ENCODE measurements around the gene SDF2. TPM values are rescaled to one million over a fixed set of nuclear protein-coding genes. Genes with fewer than 3 reads are reported as not detected.

SDF2 gene
- total and polyA plus RNA-seq, 12 donors: 16.8 to 54.7 (median 29.9) TPM

GRCh38 chr17:28684963-28685362 is 23.3 kb upstream of the SDF2 start:
- 24 to 27% methylated on average over 3 of the region's 3 CpGs for WGBS, 2 donors
- peaks cover 0 to 4% (median 0%) of the 10 kb centered on the region in 9 donors for H3K4me1 ChIP-seq
- no peaks in the 10 kb centered on the region for H3K9me3 ChIP-seq
- no peaks in the 10 kb centered on the region for H3K27me3 ChIP-seq
- DNase-seq (no peak), ATAC-seq (peak in 3 of 8 donors; percentile 38 to 44 (median 43))
- H3K4me3 ChIP-seq: no peak overlapping the region
- intact Hi-C loops (cut with DNase I): no loop called here
- H3K36me3 ChIP-seq: peaks cover 28 to 100% (median 97%) of the 10 kb centered on the region in 9 donors
- H3K27ac ChIP-seq: no peak overlapping the region
- peak in 2 of 9 donors; percentile 10 to 22 for TF ChIP-seq CTCF (IDR thresholded peaks at IDR 0.05)

- intact Hi-C loops (cut with DNase I): no loop called here
- peak in 1 of 8 donors; percentile 12 for ATAC-seq
- WGBS, 2 donors: 92 to 97% methylated on average over 11 of the region's 11 CpGs
- H3K9me3 ChIP-seq: no peaks in the 10 kb centered on the region
- H3K36me3 ChIP-seq: peaks cover 13 to 100% (median 98%) of the 10 kb centered on the region in 9 donors
- no peak overlapping the region for H3K27ac ChIP-seq
- peaks cover 0 to 4% (median 0%) of the 10 kb centered on the region in 9 donors for H3K4me1 ChIP-seq
- no peak overlapping the region for H3K4me3 ChIP-seq
- H3K27me3 ChIP-seq: no peaks in the 10 kb centered on the region
- TF ChIP-seq CTCF (IDR thresholded peaks at IDR 0.05): no peak
- no peak for DNase-seq
Measured at GRCh38 chr17:28682655-28683054, 20.9 kb upstream of the SDF2 start.

- H3K36me3 ChIP-seq: peaks cover 20 to 100% (median 94%) of the 10 kb centered on the region in 9 donors
- intact Hi-C loops (cut with DNase I): no loop called here
- TF ChIP-seq CTCF (IDR thresholded peaks at IDR 0.05): peak in 1 of 9 donors; percentile 8
- ATAC-seq (no peak), DNase-seq (no peak)
- no peaks in the 10 kb centered on the region for H3K27me3 ChIP-seq
- no peak overlapping the region for H3K4me3 ChIP-seq
- H3K27ac ChIP-seq: no peak overlapping the region
- no peaks in the 10 kb centered on the region for H3K4me1 ChIP-seq
- H3K9me3 ChIP-seq: no peaks in the 10 kb centered on the region
- WGBS, 2 donors: 92 to 93% methylated on average over 7 of the region's 7 CpGs
Measured at GRCh38 chr17:28675980-28676379, 14.3 kb upstream of the SDF2 start.

GRCh38 chr17:28675490-28675889 is 13.8 kb upstream of the SDF2 start:
- intact Hi-C loops (cut with DNase I): no loop called here
- ATAC-seq (no peak), DNase-seq (no peak)
- no peak for TF ChIP-seq CTCF (IDR thresholded peaks at IDR 0.05)
- Histone ChIP-seq H3K36me3 (peaks cover 20 to 100% (median 92%) of the 10 kb centered on the region in 9 donors), H3K4me3 (no peak overlapping the region), H3K4me1 (no peaks in the 10 kb centered on the region), H3K27ac (no peak overlapping the region), H3K27me3 (no peaks in the 10 kb centered on the region), H3K9me3 (no peaks in the 10 kb centered on the region)
- WGBS, 2 donors: 80 to 85% methylated on average over 3 of the region's 3 CpGs
